ENCODE results near the gene MAP3K6.
A peak's percentile ranks its signal among the peaks of the same experiment; 100 is the strongest.
"Not testable (repeated sequence)": the region's sequence is repeated elsewhere in the genome, so short reads cannot be mapped to it uniquely, and the experiment has no call there.

The MAP3K6 gene

GRCh38 chr1:27395441-27396195 lies 28.9 kb upstream of the MAP3K6 start:
- DNase-seq (ENCODE audit: low read depth in 2 of 2), result peak; percentile 54 to 63

GRCh38 chr1:27394925-27395324 lies 28.2 kb upstream of the MAP3K6 start:
- no peak for DNase-seq (ENCODE audit: low read depth in 2 of 2)

- no peak for DNase-seq (ENCODE audit: low read depth in 2 of 2)
Observed at GRCh38 chr1:27394282-27394658, 27.5 kb upstream of the MAP3K6 start.

GRCh38 chr1:27393641-27394281 lies 27.0 kb upstream of the MAP3K6 start:
- no peak for DNase-seq (ENCODE audit: low read depth in 2 of 2)

DNA sequence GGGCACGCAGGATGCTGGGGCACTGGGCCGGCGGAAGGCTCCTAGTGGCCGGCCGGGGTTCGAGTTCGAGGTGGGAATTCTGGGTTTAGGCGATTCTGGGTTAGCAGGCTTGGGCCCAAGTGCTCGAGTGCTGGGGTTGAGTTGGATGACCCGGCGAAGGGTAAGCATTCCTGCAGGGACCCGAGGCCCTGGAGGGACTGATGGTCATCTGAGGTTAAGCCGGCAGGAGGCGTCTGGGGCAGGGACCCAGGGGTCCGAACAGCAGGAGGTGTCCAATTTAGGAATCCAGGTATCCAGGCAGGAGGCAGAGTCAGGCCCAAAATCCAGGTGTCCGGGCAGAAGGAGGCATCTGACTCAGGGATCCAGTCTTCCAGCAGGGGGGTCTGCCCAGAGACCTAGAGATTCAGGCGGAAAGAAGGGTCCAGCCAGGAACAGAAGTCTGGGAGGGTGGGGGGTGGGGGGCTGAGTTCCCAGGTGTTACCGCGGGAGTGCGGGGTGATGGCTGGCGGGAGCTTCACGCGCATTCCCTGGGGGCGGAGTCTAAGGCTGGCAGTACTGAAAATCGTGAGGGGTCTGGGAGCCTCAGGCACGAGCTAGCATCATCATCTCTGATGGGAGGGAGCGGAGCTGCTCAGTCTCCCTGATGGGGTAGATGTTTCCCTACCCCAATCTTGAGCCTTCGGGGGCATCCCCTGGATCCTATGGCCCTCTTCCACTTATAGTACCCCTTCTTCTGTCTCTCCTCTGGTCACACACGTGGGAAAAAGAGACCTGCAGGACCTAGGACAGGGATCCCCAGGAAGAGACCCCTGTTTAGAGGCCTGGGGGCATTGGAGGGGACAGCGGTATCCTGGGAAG lies 26.2 kb upstream of the MAP3K6 start:
- DNase-seq (ENCODE audit: low read depth in 2 of 2), result no peak

DNA sequence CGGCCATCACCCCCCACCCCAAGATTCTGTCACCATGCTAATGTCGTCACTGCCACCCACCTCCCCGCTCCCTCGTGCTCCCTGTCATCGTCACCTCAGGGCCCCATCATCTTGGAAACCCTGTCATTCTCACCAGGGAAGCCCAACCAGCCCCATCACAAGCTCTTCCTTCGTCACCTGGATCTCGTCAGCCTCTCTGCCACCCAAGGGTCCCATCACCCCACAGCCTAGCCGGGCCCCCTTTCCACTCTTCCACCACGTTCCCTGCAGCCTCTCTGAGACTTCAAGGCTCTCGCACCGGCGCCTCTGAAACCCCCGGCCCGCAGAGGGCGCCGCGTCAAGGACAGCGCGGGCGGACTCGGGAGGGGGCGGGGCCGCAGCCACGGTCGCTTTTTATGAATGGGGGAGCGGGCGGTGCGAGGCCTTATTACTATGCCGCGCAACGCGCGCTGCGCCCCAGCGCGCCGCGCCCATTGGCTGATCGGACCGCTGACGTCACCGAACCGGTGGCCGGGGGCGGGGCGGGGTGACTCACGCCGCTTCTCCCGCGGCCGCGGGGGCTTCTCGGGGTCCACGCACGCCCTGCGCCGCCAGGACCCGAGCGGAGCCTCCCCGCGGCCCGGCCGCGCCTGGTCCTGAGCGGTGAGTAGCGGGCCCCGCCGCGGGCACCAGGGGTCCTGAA lies 25.5 kb upstream of the MAP3K6 start, which contains the start of gene GPR3:
Gene GPR3, plus strand, starts transcription at position 527 of the 682 bp plus-strand sequence. CDS start 1,177 bp downstream, outside the sequence.
- DNase-seq (ENCODE audit: low read depth in 2 of 2), result peak; percentile 87

DNA sequence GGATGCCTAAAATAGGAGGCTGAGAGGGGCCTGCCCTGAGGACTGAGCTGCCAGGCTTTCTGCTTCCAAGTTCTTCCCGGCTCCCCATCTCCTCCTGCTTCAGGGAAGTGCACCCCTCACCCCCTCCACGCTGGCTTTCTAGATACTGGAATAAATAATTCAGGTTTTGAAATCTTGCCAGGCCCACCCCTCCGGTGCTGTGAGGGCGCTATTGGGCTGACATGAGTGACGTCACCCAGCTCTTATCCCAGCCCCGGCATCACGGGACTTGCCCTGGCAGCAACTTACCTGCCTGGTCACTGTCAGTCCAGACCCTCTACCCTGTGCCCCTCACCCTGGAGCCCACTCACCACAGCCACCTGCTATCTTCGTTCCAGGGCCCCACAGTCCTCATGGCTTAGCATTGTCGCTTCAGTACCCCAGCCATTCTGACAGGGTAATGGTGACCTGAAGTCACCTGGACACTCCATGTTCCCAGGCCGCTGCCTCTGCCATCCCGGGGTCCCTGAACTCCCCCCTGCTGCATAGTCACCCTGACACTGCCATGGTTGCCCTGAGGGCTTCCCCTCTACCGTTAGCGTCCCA lies 24.8 kb upstream of the MAP3K6 start:
- DNase-seq (ENCODE audit: low read depth in 2 of 2), result no peak

DNA sequence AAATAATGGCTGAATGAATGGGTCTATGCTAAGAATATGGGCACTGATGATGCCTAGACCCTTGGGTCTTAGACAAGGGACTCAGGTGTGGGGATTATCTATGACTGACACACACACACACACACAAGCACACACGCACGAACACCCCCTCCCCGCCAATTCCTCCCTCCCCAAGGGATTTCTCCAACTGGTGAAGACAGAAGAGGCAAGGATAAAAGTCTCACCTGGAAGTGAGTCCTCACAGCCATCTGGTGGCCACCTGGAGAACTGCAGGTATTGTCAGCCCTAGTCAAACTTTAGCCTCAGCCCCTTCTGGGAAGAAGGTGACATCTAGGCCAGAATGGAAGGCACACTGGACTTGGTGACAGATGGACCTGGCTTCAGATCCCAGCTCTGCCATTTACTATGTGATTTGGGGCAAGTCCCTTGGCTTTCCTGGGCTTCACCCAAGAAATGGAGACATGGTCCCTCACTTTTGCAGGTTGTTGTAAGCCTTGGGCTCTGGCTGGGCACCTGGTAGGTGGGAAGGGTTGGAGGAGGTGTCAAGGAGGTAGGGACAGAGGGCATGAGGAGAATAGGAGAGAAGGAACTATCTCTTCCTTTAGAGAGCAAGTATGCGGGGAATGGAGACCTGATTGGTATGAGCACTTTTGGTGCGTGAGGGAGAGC lies 21.7 kb upstream of the MAP3K6 start:
- DNase-seq (ENCODE audit: low read depth in 2 of 2), result peak; percentile 58 to 59

DNA sequence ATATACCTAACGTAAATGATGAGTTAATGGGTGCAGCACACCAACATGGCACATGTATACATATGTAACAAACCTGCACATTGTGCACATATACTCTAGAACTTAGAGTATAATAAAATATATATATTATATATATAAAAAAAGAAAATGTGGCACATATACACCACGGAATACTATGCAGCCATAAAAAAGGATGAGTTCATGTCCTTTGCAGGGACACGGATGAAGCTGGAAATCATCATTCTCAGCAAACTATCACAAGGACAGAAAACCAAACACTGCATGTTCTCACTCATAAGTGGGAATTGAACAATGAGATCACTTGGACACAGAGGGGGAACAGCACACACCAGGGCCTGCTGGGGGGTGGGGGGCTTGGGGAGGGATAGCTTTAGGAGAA lies 18.0 kb upstream of the MAP3K6 start:
- DNase-seq (ENCODE audit: low read depth in 2 of 2), result not testable (repeated sequence)

DNA sequence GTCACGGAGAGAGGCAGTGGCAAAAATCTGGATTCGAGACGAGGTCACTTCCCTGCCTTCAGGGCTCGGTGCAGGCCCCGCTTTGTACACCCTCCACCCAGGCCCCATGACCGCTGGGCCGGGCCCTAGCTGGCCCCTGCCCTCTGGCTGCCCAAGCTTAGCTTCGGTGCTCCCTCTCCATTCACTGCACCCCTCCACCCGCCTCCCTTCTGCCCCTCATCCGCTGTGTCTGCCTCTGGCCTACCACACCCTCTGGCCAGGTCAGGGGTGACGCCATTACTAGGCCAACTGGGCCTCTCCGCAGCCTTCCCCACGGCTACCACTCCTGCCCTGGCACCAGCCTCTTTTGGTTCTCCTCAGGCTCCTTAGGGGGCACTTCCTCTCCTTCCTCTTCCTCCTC lies 16.9 kb upstream of the MAP3K6 start:
- DNase-seq (ENCODE audit: low read depth in 2 of 2), result no peak

- no peak for DNase-seq (ENCODE audit: low read depth in 2 of 2)
Observed at GRCh38 chr1:27383039-27383605, 16.4 kb upstream of the MAP3K6 start, which contains the start of gene CD164L2. Gene CD164L2, minus strand, starts transcription at chr1:27383333. Its CDS starts 94 bp downstream, at chr1:27383239.

DNA sequence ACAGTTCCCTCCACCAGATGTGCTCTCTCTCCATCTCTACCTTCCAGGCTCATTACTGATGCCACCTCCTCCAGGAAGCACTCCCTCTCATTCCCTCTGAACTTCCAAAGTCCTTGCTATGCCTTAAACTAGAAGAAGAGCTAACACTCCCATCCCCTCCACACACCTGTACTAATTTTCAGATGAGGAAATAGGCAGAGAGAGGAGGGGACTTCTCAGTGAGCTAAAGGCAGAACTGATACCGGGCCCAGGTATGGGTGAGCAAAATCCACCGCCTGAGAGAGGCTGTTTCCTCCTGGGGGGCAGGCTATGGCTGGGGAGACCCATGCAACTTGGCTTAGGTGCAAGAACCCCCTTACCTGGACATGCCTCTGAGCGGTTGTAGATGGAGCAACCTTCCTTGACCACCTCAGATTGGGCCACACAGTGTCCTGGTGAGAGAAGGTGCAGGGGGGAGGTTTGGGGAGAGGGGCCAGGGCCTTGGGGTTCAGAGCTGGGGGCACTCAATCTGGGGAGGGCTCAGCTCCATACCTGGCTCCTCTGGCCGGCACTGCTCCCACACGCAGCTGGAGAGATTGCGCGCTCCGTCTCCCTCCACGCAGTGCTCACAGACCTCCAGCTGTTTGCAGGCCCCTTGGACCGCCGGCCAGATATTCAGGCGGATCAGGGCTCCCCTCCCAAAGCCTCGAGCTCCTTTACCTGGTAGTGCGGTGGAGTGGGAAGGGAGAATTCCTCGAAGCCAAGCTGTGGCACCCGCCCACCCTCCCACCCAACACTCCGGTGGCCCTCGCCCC lies 15.4 kb upstream of the MAP3K6 start:
- DNase-seq (ENCODE audit: low read depth in 2 of 2), result no peak

DNA sequence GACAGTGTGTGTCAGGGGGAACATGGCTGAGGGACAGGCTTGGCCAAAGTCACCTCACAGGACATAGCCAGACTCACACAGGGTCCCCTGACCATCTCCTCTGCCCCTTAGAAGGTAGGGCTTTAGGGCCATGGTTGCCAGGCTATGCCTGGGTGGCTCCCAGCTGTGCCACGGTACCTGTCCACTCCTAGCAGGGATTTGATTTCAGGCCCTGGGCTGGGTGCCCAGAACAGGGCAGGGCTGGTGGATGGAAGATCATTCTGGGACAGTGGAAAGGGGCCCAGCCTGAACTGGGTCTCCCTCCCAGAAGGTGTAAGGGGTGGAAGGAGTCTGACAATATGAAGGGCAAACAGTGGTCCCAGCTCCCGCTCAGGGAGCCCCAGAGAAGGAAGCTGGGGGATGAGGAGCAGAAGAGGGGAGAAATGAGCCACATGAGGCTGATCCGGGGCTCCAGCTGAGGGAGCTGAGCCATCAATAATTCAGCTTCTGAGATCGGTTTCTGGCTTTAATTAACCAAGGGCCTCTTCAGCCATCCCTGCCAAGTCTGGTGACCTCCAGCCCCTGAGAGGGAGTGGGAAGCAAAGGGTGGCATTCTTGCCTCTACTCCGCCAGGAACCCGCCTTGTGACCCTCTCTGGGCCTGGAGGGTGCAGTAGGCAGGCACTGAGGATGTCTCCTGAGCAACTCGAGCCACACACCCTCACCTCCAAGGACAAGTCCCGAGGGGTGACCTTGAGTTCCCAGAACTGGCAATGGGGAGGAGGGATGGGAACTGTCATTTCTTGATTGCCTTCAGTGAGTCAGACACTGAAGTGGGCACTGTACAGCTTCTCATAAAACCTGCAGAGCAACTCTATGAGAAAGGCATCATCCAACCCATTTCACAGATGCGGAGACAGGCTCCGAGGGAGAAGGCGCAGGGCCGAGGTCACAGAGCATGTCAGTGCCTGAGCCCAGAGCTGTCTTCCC lies 14.3 kb upstream of the MAP3K6 start:
- DNase-seq (ENCODE audit: low read depth in 2 of 2), result no peak

DNA sequence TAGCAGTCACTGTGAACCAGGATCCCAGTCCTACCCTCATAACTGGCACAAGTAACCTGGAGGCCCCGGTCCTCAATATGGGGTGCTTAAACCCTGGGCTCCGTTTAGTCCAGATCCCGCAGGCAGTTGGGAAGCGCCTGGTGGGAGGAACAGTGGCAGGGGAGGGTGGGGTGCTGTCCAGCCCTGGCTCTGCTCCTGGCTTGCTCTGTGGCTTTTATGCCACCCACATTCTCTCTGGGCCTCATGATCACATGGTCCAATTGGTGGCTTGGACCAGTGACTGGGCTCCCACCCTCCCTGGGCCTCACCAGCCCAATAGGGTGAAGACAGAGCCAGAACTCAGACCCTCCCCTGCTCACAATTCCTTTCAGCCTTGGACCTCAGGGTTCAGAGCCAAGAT lies 13.5 kb upstream of the MAP3K6 start:
- DNase-seq (ENCODE audit: low read depth in 2 of 2), result no peak

GRCh38 chr1:27379564-27380122 lies 12.9 kb upstream of the MAP3K6 start:
- DNase-seq (ENCODE audit: low read depth in 2 of 2), result no peak

- DNase-seq (ENCODE audit: low read depth in 2 of 2), result no peak
Observed at GRCh38 chr1:27377760-27378495, 11.2 kb upstream of the MAP3K6 start.

GRCh38 chr1:27374362-27375086 lies 7.8 kb upstream of the MAP3K6 start, which contains the start of gene FCN3:
Gene FCN3, minus strand, starts transcription at chr1:27374824. Its CDS starts 6 bp downstream, at chr1:27374818.
- no peak for DNase-seq (ENCODE audit: low read depth in 2 of 2)
